ENCODE results near the gene PON1. TPM values are rescaled to one million over a fixed set of nuclear protein-coding genes. Genes with fewer than 3 reads are reported as not detected.

Gene PON1
- total and polyA plus RNA-seq, 2 of the 8 experiments (the other 6 are each of a cell fraction or from before 2014, with no cell fraction given) = not detected

GRCh38 chr7:95367606-95368005 is 43.3 kb upstream of the PON1 start:
- Histone ChIP-seq H4K8ac (ENCODE audit: extremely low read depth, insufficient read depth, low read length) (no peak overlapping the region), H3K27me3 (replicated peaks in 1 of 4; ENCODE audit: control insufficient read depth in 3 of 4, extremely low read depth in 1 of 4, insufficient read depth in 3 of 4, low read length in 3 of 4) (no peaks in the 10 kb centered on the region), H2BK15ac (ENCODE audit: low read length) (no peak overlapping the region), H3K23me2 (ENCODE audit: low read depth, low read length) (no peaks in the 10 kb centered on the region), H2AK5ac (ENCODE audit: low read depth, low read length) (no peak overlapping the region), H3K36me3 (ENCODE audit: control insufficient read depth in 2 of 4, insufficient read depth in 4 of 4, low read length in 3 of 4) (no peaks in the 10 kb centered on the region), H4K5ac (ENCODE audit: insufficient read length, low read depth, low read length) (no peak overlapping the region), H3K9me3 (ENCODE audit: insufficient read depth in 2 of 2, low read depth in 1 of 2, low read length in 1 of 2) (no peaks in the 10 kb centered on the region), H2AFZ (ENCODE audit: low read length) (no peak overlapping the region), H2BK12ac (ENCODE audit: low read depth, low read length) (no peak overlapping the region), H3K4ac (replicated peaks; ENCODE audit: insufficient read length, low read depth, low read length) (no peak overlapping the region), H3K14ac (ENCODE audit: insufficient read length) (no peak overlapping the region), H3K56ac (replicated peaks; ENCODE audit: insufficient read length, low read depth, low read length) (no peak overlapping the region), H3K4me3 (ENCODE audit: extremely low read depth in 1 of 4, insufficient read depth in 2 of 4, low read depth in 3 of 4, low read length in 4 of 4) (no peak overlapping the region), H2BK5ac (ENCODE audit: low read depth, low read length) (no peak overlapping the region), H3K79me1 (ENCODE audit: low read depth, low read length) (no peaks in the 10 kb centered on the region), H2BK120ac (replicated peaks; ENCODE audit: low read depth, low read length) (no peak overlapping the region), H3K23ac (ENCODE audit: insufficient read length) (no peak overlapping the region), H3K4me2 (ENCODE audit: insufficient read depth in 1 of 2, low read depth in 2 of 2, low read length in 2 of 2) (no peak overlapping the region), H3K18ac (ENCODE audit: extremely low read depth, low read length) (no peak overlapping the region), H3K27ac (ENCODE audit: low read depth, low read length) (no peak overlapping the region), H3K9ac (replicated peaks in 1 of 4; ENCODE audit: extremely low read depth in 1 of 4, low read depth in 3 of 4, low read length in 3 of 4) (no peak overlapping the region), H4K91ac (replicated peaks; ENCODE audit: insufficient read length, low read length) (no peak overlapping the region), H3K79me2 (ENCODE audit: control insufficient read depth in 1 of 2, insufficient read depth in 2 of 2, low read length in 2 of 2) (no peaks in the 10 kb centered on the region), H2BK20ac (ENCODE audit: low read length) (no peak overlapping the region), H4K20me1 (replicated peaks in 1 of 2; ENCODE audit: control insufficient read depth in 1 of 2, insufficient read depth in 2 of 2, low read length in 2 of 2) (no peaks in the 10 kb centered on the region), H3K4me1 (replicated peaks in 1 of 4; ENCODE audit: control insufficient read depth in 3 of 4, insufficient read depth in 4 of 4, low read length in 3 of 4) (no peaks in the 10 kb centered on the region)
- POLR2A ChIA-PET (ENCODE audit: partially characterized antibody) = no interaction called here
- CTCF ChIA-PET (ENCODE audit: partially characterized antibody) = interaction anchor here (0.6 to 1.1 kb wide), 2 partner anchors 109 to 448 kb away, joined by 3 to 5 read pairs; no protein-coding TSS in a partner anchor
- no peak for DNase-seq (ENCODE audit: low read depth in 1 of 2, low spot score in 2 of 2)
- no peak for FAIRE-seq
- 88% methylated on average over 1 of the region's 1 CpG; no CpG with 5 or more reads in 1 of the 2 experiments for WGBS, 2 experiments (ENCODE audit: extremely low coverage in 1 of 2, insufficient coverage in 1 of 2, insufficient read length in 1 of 2, insufficient replicate concordance in 2 of 2, low coverage in 1 of 2, low lambda C conversion rate in 2 of 2, missing lambda C conversion rate in 1 of 2)
- TF ChIP-seq SAP30 (IDR thresholded peaks at IDR 0.05; ENCODE audit: insufficient read depth, insufficient replicate concordance, low read length) (no peak), SP2 (IDR thresholded peaks at IDR 0.05; ENCODE audit: low read length) (no peak), TEAD4 (IDR thresholded peaks at IDR 0.05; ENCODE audit: low read depth, low read length) (no peak), SP4 (IDR thresholded peaks at IDR 0.05; ENCODE audit: low read length) (no peak), BRCA1 (IDR thresholded peaks at IDR 0.05; ENCODE audit: low read depth, low read length) (no peak), USF2 (IDR thresholded peaks at IDR 0.05; ENCODE audit: low read length) (no peak), SIN3A (conservative IDR thresholded peaks at IDR 0.05 in 1 of 2, IDR thresholded peaks at IDR 0.05 in 1 of 2; ENCODE audit: low read depth in 1 of 2, low read length in 2 of 2) (no peak), ATF2 (IDR thresholded peaks at IDR 0.05; ENCODE audit: low read length) (no peak), SIRT6 (IDR thresholded peaks at IDR 0.05; ENCODE audit: low read length) (no peak), GABPA (IDR thresholded peaks at IDR 0.05; ENCODE audit: borderline replicate concordance, insufficient read depth, low read length) (no peak), EZH2 (IDR thresholded peaks at IDR 0.05; ENCODE audit: low read depth, low read length, severe bottlenecking) (no peak)

Measured in H1 (cell line).